Epithelial cell of proximal tubule (primary cell): ENCODE data around the gene UBASH3A. TPM values are rescaled to one million over a fixed set of nuclear protein-coding genes. Genes with fewer than 3 reads are reported as not detected.

ENCODE experiments used
- DNase-seq: peaks from one replicate; pipeline ENCODE4 v3.0.0-alpha.2; 2011; ENCODE audit warnings: low read depth
- H3K4me3 ChIP-seq: 2 replicates; pipeline ENCODE4 v1.5.1; 2011; ENCODE audit warnings: low read depth, mild to moderate bottlenecking, low read length
- total RNA-seq: library from RNA; depleted of rRNA; stranded (reverse); fragments of >200 nt; gene quantifications from 2 replicates; pipeline ENCODE4 v1.2.3, GENCODE V29; 2015
- TF ChIP-seq, protein P1 (sequence below): conservative IDR thresholded peaks from 2 replicates; pipeline ENCODE4 v1.5.1; 2012; ENCODE audit warnings: low read depth, mild to moderate bottlenecking, low read length

Gene UBASH3A
- total RNA-seq, 1 donor from 2014 or later, result not detected

DNA sequence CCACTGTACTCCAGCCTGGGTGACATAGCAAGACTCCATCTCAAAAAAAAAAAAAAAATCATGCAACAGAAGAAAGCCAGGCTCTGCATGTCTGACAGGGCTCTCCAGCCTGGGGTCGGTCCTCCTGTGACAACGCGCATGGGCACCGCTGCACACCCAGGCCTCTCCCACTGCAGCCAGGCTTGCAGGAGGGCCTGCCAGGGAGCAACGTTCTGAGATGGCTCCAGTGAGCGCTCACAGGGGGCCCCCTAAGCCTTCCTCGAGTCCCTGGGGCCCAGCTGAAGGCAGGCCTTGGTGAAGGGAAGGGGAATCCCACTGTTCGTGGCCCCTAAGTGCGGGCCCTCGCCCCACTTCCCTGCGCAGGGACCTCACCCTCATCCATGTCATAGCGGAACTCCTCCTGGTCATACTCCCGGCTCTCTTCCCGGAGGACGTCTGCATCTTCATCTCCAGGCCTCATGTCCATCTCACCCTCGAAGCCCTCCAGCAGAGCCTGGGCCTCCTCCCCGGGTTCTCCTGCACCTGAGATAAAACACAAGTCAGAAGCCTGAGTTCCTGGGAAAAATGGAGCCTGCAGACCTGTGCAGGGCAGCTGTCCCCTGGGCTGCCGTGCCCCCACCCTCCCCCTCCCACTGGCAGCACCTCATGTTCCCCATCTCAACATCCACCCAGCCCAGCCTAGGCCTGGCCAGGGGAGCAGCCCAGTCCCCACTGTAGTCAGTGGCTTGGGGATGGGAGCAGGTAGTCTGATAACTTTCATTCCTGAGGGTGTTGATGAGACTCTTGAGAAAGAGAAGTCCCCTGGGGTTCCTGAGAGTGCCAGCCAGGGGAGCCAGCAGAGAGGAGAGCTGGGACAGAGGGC is 72.1 kb downstream of the UBASH3A start:
- TF ChIP-seq, protein P1, sequence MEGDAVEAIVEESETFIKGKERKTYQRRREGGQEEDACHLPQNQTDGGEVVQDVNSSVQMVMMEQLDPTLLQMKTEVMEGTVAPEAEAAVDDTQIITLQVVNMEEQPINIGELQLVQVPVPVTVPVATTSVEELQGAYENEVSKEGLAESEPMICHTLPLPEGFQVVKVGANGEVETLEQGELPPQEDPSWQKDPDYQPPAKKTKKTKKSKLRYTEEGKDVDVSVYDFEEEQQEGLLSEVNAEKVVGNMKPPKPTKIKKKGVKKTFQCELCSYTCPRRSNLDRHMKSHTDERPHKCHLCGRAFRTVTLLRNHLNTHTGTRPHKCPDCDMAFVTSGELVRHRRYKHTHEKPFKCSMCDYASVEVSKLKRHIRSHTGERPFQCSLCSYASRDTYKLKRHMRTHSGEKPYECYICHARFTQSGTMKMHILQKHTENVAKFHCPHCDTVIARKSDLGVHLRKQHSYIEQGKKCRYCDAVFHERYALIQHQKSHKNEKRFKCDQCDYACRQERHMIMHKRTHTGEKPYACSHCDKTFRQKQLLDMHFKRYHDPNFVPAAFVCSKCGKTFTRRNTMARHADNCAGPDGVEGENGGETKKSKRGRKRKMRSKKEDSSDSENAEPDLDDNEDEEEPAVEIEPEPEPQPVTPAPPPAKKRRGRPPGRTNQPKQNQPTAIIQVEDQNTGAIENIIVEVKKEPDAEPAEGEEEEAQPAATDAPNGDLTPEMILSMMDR, result no peak
- no peak overlapping the region for H3K4me3 ChIP-seq
- no peak for DNase-seq

DNA sequence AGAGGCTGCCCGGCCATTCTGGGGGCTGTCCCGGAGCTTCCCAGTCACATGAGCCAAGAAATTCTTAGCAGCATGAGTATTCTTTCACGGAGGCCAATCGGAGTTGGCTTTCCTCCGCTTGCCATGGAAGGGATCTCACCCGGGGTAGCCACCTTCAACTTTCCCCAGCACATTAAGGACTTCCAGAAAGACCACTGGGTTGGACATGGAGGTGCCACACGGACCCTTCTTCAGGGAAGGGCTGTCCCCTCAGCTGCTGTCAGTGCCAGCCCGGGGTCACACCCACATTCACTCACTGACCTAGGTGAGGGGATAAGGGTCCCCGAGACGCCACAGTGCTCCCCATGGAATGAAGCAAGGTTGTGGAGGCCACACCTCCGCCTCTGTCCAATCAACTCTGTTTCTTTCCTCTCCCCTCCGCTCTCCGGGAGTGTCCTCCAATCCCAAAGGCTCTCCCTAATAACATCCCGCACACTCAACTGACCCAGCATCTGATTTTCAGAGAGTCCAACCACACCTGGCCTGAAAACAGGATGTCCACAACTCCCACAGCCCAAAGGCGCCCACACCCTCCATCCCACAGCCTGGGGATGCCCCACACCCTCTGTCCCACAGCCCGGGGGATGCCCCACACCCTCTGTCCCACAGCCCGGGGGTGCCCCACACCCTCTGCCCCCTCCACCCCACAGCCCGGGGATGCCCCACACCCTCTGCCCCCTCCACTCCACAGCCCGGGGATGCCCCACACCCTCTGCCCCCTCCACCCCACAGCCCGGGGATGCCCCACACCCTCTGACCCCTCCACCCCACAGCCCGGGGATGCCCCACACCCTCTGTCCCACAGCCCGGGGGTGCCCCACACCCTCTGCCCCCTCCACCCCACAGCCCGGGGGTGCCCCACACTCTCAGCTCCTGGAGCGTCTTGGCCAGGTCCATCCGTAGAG is 73.0 kb downstream of the UBASH3A start:
- no peak overlapping the region for H3K4me3 ChIP-seq
- DNase-seq, result no peak
- TF ChIP-seq, protein P1, result no peak

DNA sequence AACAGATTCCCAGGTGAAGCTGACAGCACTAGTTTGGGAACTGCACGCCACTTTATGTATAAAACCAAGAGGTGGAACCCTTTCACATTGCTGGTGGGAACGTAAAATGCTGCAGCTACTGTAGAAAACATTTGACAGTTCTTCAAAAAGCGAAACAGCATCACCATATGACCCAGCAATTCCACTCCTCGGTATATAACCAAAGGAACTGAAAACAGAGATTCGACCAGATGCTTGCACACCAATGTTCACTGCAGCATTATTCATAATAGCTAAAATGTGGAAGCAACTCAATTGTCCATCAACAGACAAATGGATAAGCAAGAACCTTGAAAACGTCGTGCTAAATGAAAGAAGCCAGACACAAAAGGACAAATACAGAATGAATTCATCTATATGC is 74.8 kb downstream of the UBASH3A start:
- TF ChIP-seq, protein P1, result no peak
- no peak for DNase-seq
- no peak overlapping the region for H3K4me3 ChIP-seq

DNA sequence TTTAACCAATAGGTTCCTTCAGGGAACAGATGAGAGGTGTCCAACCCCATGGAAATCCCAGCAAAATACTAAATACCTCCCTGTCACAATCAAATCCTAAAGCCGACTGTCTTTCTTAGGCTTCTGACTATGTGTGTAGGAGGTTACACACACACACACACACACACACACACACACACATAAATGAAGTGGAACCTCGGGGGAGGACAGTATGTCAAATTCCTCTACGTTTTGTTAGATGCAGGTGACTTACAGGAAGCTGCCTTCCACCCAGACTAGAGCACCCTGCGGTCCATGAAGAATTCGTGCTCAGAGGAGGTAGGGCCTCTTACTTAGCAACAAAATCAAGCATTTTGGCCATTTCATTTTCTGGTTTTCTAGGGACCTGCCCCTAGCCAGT is 75.9 kb downstream of the UBASH3A start:
- TF ChIP-seq, protein P1, result no peak
- DNase-seq, result no peak
- no peak overlapping the region for H3K4me3 ChIP-seq

DNA sequence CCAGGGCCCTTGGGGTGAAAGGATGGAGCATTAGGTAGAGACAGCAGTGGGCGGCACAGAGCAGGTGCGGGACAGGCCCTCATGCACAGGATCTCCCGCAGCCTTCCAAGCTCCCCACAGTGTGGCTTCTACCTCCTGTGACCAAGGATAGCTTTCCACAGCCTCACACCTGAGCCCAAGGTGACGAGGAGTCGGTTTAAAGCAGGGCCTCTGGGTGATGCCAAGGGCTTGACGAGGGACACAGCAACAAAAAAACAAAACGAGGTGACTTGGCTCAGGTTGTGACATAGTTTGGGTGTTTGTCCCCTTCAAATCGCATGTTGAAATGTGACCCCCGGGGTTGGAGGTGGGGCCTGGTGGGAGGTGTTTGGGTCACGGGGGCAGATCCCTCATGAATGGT is 77.0 kb downstream of the UBASH3A start:
- no peak overlapping the region for H3K4me3 ChIP-seq
- no peak for DNase-seq
- TF ChIP-seq, protein P1, result no peak

DNA sequence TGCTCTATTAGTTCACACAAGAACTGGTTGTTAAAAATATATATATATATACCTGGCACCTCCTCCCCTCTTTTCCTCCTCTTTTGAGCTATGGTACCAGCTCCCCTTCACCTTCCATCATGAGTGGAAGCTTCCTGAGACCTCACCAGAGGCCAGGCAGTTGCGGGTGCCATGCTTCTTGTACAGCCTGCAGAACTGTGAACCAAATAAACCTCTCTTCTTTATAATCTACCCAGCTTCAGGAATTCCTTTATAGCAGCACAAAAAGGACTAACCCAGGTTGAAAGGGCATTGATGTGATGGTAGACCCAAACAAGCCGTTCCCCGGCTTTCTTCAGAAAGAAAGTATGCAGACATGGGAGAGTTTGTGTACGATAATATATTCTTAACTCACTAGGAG is 77.5 kb downstream of the UBASH3A start:
- no peak overlapping the region for H3K4me3 ChIP-seq
- no peak for DNase-seq
- TF ChIP-seq, protein P1, result no peak
